Measurements from ENCODE around the gene DYNC1H1. TPM values are rescaled to one million over a fixed set of nuclear protein-coding genes. Genes with fewer than 3 reads are reported as not detected.

Gene DYNC1H1
- total RNA-seq, 1 donor from 2014 or later: 277 TPM

DNA sequence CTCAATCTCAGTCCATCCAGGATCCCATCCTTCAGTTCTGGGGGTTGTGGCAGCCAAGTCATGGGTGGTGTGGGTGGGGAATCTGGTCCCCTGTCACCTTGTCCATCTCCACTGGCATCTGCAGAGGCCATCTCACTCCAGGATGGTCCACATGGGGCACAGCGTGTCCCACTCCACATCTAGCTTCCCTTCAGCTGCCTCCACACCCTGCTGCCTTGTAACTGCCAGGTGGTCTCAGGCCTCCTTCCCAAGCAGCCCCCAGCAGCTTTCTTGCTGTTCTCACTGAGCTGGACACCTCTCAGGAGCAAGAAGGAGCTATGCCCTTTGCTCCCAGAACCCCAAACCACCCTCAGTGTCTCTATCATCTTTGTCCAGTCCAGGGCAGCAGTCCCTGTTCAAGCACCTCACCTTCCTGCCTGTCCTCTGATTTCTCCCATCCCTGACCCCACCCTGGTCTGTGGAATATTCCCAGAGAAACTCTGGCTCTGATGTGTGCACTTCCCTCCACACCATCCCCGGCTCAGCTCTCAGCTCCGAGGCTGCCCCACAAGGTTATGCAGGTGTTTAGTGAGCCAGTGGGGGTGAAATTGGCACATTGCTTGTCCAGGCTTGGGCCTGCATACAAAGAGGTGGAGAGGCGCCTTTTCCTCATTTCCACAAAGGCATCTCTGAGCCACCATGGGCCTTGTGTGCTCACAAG, 13.7 kb upstream of the DYNC1H1 start:
- no peak overlapping the region for H3K4me3 ChIP-seq (ENCODE audit: low read depth, low read length)
- DNase-seq (ENCODE audit: low read depth): no peak
- H3K36me3 ChIP-seq (ENCODE audit: control insufficient read depth, insufficient read depth, low read length): no peaks in the 10 kb centered on the region
- FAIRE-seq: no peak
- TF ChIP-seq, protein P1, sequence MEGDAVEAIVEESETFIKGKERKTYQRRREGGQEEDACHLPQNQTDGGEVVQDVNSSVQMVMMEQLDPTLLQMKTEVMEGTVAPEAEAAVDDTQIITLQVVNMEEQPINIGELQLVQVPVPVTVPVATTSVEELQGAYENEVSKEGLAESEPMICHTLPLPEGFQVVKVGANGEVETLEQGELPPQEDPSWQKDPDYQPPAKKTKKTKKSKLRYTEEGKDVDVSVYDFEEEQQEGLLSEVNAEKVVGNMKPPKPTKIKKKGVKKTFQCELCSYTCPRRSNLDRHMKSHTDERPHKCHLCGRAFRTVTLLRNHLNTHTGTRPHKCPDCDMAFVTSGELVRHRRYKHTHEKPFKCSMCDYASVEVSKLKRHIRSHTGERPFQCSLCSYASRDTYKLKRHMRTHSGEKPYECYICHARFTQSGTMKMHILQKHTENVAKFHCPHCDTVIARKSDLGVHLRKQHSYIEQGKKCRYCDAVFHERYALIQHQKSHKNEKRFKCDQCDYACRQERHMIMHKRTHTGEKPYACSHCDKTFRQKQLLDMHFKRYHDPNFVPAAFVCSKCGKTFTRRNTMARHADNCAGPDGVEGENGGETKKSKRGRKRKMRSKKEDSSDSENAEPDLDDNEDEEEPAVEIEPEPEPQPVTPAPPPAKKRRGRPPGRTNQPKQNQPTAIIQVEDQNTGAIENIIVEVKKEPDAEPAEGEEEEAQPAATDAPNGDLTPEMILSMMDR (IDR thresholded peaks at IDR 0.05; ENCODE audit: insufficient read depth, low read length, severe bottlenecking): no peak
- H3K27me3 ChIP-seq (ENCODE audit: control insufficient read depth, insufficient read depth, low read length): no peaks in the 10 kb centered on the region

DNA sequence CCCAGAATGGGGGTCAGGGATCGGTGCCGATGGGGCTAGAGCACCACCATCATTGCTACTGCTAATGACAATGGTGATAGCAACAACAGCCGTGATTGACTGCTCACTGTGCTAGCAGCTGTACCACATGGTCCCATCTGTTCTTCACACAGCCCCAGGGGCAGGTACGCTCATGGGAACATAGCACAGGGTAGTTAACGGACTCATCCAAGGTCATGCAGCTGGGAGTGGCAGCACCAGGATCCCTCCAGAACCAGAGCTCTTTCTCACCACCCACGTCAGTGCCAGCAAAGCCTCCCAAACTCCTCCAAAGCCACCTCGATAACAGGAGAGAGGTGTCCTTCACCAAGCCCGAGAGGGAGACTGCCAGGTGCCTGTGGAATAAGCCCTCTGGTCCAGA, 11.2 kb upstream of the DYNC1H1 start:
- DNase-seq (ENCODE audit: low read depth): no peak
- H3K4me3 ChIP-seq (ENCODE audit: low read depth, low read length): no peak overlapping the region
- no peaks in the 10 kb centered on the region for H3K36me3 ChIP-seq (ENCODE audit: control insufficient read depth, insufficient read depth, low read length)
- no peak for FAIRE-seq
- TF ChIP-seq, protein P1 (IDR thresholded peaks at IDR 0.05; ENCODE audit: insufficient read depth, low read length, severe bottlenecking): no peak
- H3K27me3 ChIP-seq (ENCODE audit: control insufficient read depth, insufficient read depth, low read length): no peaks in the 10 kb centered on the region

DNA sequence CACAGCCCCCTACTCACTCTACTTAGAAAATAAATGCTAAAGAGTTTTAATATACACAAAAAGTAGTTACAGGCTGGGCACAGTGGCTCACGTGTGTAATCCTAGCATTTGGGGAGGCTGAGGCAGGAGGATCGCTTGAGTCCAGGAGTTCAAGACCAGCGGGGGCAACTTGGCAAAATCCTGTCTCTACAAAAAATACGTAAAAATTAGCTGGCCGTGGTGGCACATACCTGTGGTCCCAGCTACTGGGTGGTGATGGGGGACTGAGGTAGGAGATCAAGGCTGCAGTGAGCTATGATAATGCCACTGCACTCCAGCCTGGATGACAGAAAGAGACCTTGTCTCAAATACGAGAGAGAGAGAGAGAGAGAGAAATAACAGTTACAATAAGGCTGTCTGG, 9.9 kb upstream of the DYNC1H1 start:
- DNase-seq (ENCODE audit: low read depth) (no peak), FAIRE-seq (no peak)
- Histone ChIP-seq H3K4me3 (ENCODE audit: low read depth, low read length) (no peak overlapping the region), H3K36me3 (ENCODE audit: control insufficient read depth, insufficient read depth, low read length) (no peaks in the 10 kb centered on the region), H3K27me3 (ENCODE audit: control insufficient read depth, insufficient read depth, low read length) (no peaks in the 10 kb centered on the region)
- TF ChIP-seq, protein P1 (IDR thresholded peaks at IDR 0.05; ENCODE audit: insufficient read depth, low read length, severe bottlenecking): no peak

DNA sequence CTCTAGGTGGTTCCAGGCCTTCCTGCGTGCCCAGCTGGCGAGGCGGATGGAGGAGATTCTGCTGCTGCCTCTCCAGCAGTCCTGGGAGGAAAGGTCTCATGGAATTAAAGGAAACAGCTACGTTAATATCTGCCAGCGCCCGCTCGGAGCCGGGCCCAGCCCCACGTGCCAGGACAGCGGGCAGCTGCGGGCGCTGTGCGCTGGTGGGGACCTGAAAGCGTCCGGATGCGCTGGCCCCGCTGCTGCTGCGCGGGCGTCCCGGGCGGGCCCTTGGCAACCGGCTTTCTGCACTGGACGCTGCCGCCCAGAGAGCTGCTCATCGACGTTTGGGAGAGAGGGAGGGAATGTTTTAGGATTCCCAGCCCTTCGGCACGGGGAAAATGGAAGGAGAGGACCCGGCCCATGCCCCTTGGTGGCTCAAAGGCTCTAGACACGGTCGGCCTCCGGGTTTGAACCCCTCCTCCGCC, 8.6 kb upstream of the DYNC1H1 start:
- TF ChIP-seq, protein P1 (IDR thresholded peaks at IDR 0.05; ENCODE audit: insufficient read depth, low read length, severe bottlenecking): no peak
- no peaks in the 10 kb centered on the region for H3K36me3 ChIP-seq (ENCODE audit: control insufficient read depth, insufficient read depth, low read length)
- no peaks in the 10 kb centered on the region for H3K27me3 ChIP-seq (ENCODE audit: control insufficient read depth, insufficient read depth, low read length)
- FAIRE-seq: no peak
- no peak for DNase-seq (ENCODE audit: low read depth)
- H3K4me3 ChIP-seq (ENCODE audit: low read depth, low read length): no peak overlapping the region

DNA sequence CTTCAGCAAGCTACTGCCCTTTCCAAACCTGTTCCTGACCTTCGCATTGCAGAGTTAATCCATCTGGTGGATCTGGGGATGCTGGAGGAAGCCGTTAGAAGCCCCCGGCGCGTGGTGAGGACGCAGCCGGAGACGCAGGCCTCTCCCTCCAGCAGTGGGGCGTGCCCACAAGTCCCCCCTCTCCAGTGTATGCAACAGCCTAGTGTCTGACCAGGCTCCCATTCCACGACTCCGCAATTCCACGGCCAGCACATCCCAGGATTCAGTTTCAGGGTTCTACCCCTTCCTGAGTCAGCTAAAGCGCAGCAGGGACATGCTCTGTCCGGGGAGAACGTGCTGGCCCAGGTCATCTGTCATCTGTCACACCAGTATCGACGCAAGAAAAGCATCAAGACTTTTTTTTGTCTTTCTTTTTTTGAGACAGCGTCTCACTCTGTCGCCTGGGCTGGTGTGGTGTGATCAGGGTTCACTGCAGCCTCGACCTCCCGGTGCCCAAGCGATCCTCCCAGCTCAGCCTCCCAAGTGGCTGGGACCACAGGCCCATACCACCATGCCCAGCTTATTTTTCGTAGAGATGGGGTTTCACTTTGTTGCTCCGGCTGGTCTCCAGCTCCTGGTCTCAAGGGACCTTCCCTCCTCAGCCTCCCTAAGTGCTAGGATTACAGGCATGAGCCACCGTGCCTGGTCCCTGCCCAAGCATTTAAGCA, 8.0 kb upstream of the DYNC1H1 start:
- DNase-seq (ENCODE audit: low read depth): no peak
- H3K36me3 ChIP-seq (ENCODE audit: control insufficient read depth, insufficient read depth, low read length): no peaks in the 10 kb centered on the region
- TF ChIP-seq, protein P1 (IDR thresholded peaks at IDR 0.05; ENCODE audit: insufficient read depth, low read length, severe bottlenecking): no peak
- H3K27me3 ChIP-seq (ENCODE audit: control insufficient read depth, insufficient read depth, low read length): no peaks in the 10 kb centered on the region
- no peak for FAIRE-seq
- no peak overlapping the region for H3K4me3 ChIP-seq (ENCODE audit: low read depth, low read length)

All from bronchial epithelial cell (primary cell).